Measurements from ENCODE around the gene MICAL2. TPM values are rescaled to one million over a fixed set of nuclear protein-coding genes. Genes with fewer than 3 reads are reported as not detected.

MICAL2 gene
- total RNA-seq, 4 donors from 2014 or later = 24.7 to 53.7 (median 37.0) TPM

- no peak for TF ChIP-seq CTCF (IDR thresholded peaks at IDR 0.05 in 4 of 5, conservative IDR thresholded peaks at IDR 0.05 in 1 of 5)
- no peak for TF ChIP-seq POLR2A (IDR thresholded peaks at IDR 0.05)
- Histone ChIP-seq H3K4me3 (no peak overlapping the region), H3K4me1 (peaks cover 13 to 23% of the 10 kb centered on the region in 2 donors), H3K9me3 (no peaks in the 10 kb centered on the region), H3K27me3 (no peaks in the 10 kb centered on the region), H3K27ac (no peak overlapping the region), H3K36me3 (no peaks in the 10 kb centered on the region)
- no peak for DNase-seq
- in situ Hi-C loops (cut with MboI; ENCODE audit: low sequenced_read_pairs in 4 of 4) (no loop called here), intact Hi-C loops (cut with DNase I; ENCODE audit: low total_unique reads) (loop anchor here (5.0 kb wide), 1 partner anchor 101 kb away; no protein-coding TSS in a partner anchor)
- ATAC-seq = no peak
Observed at GRCh38 chr11:12121517-12121916, 11.1 kb downstream of the MICAL2 start.

- Histone ChIP-seq H3K27me3 (no peaks in the 10 kb centered on the region), H3K4me3 (no peak overlapping the region), H3K36me3 (no peaks in the 10 kb centered on the region), H3K9me3 (no peaks in the 10 kb centered on the region), H3K4me1 (peaks cover 13 to 23% of the 10 kb centered on the region in 2 donors), H3K27ac (no peak overlapping the region)
- ATAC-seq = no peak
- TF ChIP-seq POLR2A (IDR thresholded peaks at IDR 0.05) (no peak), CTCF (IDR thresholded peaks at IDR 0.05 in 4 of 5, conservative IDR thresholded peaks at IDR 0.05 in 1 of 5) (peak in 2 of 5 experiments; percentile 16 to 53)
- no peak for DNase-seq
- in situ Hi-C loops (cut with MboI; ENCODE audit: low sequenced_read_pairs in 4 of 4) = no loop called here
- intact Hi-C loops (cut with DNase I; ENCODE audit: low total_unique reads) = loop anchor here (5.0 kb wide), 1 partner anchor 100 kb away; no protein-coding TSS in a partner anchor
Observed at GRCh38 chr11:12122083-12122482, 11.7 kb downstream of the MICAL2 start.

- Histone ChIP-seq H3K4me1 (peaks cover 13 to 21% of the 10 kb centered on the region in 2 donors), H3K27me3 (no peaks in the 10 kb centered on the region), H3K36me3 (no peaks in the 10 kb centered on the region), H3K4me3 (no peak overlapping the region), H3K27ac (peak overlapping the region in 3 of 4 donors; percentile 29 to 58 (median 47)), H3K9me3 (no peaks in the 10 kb centered on the region)
- ATAC-seq (no peak), DNase-seq (no peak)
- in situ Hi-C loops (cut with MboI; ENCODE audit: low sequenced_read_pairs in 4 of 4) (no loop called here), intact Hi-C loops (cut with DNase I; ENCODE audit: low total_unique reads) (loop anchor here (5.0 kb wide), 1 partner anchor 99 kb away; no protein-coding TSS in a partner anchor)
- TF ChIP-seq CTCF (IDR thresholded peaks at IDR 0.05 in 4 of 5, conservative IDR thresholded peaks at IDR 0.05 in 1 of 5) = no peak
- no peak for TF ChIP-seq POLR2A (IDR thresholded peaks at IDR 0.05)
Observed at GRCh38 chr11:12123273-12123672, 12.9 kb downstream of the MICAL2 start.

- no peaks in the 10 kb centered on the region for H3K36me3 ChIP-seq
- H3K4me1 ChIP-seq = peaks cover 13 to 18% of the 10 kb centered on the region in 2 donors
- H3K27ac ChIP-seq = peak overlapping the region in 3 of 4 donors; percentile 29 to 58 (median 47)
- no peaks in the 10 kb centered on the region for H3K9me3 ChIP-seq
- no peaks in the 10 kb centered on the region for H3K27me3 ChIP-seq
- intact Hi-C loops (cut with DNase I; ENCODE audit: low total_unique reads) (loop anchor here (5.0 kb wide), 1 partner anchor 99 kb away; no protein-coding TSS in a partner anchor), in situ Hi-C loops (cut with MboI; ENCODE audit: low sequenced_read_pairs in 4 of 4) (no loop called here)
- TF ChIP-seq CTCF (IDR thresholded peaks at IDR 0.05 in 4 of 5, conservative IDR thresholded peaks at IDR 0.05 in 1 of 5) (no peak), POLR2A (IDR thresholded peaks at IDR 0.05) (no peak)
- DNase-seq (no peak), ATAC-seq (no peak)
- no peak overlapping the region for H3K4me3 ChIP-seq
Observed at GRCh38 chr11:12123799-12124198, 13.4 kb downstream of the MICAL2 start.

- ATAC-seq = no peak
- Histone ChIP-seq H3K27me3 (no peaks in the 10 kb centered on the region), H3K4me1 (peaks cover 9 to 13% of the 10 kb centered on the region in 2 donors), H3K27ac (peak overlapping the region in 3 of 4 donors; percentile 47 to 58 (median 49)), H3K9me3 (no peaks in the 10 kb centered on the region), H3K4me3 (no peak overlapping the region), H3K36me3 (no peaks in the 10 kb centered on the region)
- no peak for DNase-seq
- TF ChIP-seq CTCF (IDR thresholded peaks at IDR 0.05 in 4 of 5, conservative IDR thresholded peaks at IDR 0.05 in 1 of 5) (no peak), POLR2A (IDR thresholded peaks at IDR 0.05) (no peak)
- in situ Hi-C loops (cut with MboI; ENCODE audit: low sequenced_read_pairs in 4 of 4) = no loop called here
- intact Hi-C loops (cut with DNase I; ENCODE audit: low total_unique reads) = loop anchor here (5.0 kb wide), 1 partner anchor 98 kb away; no protein-coding TSS in a partner anchor
Observed at GRCh38 chr11:12124306-12124705, 13.9 kb downstream of the MICAL2 start.

All from gastrocnemius medialis (tissue), 4 donors.